ENCODE measurements around the gene KCNJ3. TPM values are rescaled to one million over a fixed set of nuclear protein-coding genes. Genes with fewer than 3 reads are reported as not detected.

The KCNJ3 gene
- total and polyA plus RNA-seq, 2 of the 13 experiments (the other 11 are each of a cell fraction or from before 2014, with no cell fraction given): not detected

DNA sequence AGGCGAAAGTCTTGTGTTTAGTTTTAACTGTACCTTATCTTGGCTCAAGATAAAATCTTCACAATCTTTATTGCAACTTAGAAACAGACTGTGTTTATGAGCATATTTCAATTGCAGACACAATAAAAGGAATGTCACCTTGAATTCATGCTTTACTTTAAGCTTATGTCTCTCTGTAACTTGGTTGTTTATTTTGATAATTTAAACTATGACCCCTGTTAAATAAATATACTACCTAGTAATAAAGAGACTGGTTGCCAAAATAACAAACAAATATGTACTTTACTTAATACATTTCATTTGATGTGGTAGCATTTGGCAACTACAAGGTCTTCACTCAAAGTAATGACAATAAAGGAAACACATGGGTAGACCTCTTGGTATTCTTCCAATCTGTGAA lies 202.6 kb downstream of the KCNJ3 start:
- no peak overlapping the region for H3K9ac ChIP-seq (ENCODE audit: insufficient read depth, low read depth, low read length)
- ChIA-PET CTCF (ENCODE audit: low intra/inter-chr PET ratio, low total read pairs) (no interaction called here), POLR2A (no interaction called here)
- 8% methylated on average over 1 of the region's 1 CpG for WGBS (ENCODE audit: low lambda C conversion rate)
- FAIRE-seq: no peak
- BruUV-seq (replicated peaks): no TSS peak
- H3K4me1 ChIP-seq (ENCODE audit: insufficient read depth, low read length): no peaks in the 10 kb centered on the region
- in situ Hi-C loops (cut with HindIII; ENCODE audit: extremely low pct_ligation_motif_present, low pct_unique_long_range_greater_than_20kb): no loop called here
- TF ChIP-seq GLI4 (CRISPR knock-in tag; IDR thresholded peaks at IDR 0.05; ENCODE audit: borderline replicate concordance) (no peak), ARID2 (CRISPR knock-in tag; IDR thresholded peaks at IDR 0.05; ENCODE audit: borderline replicate concordance) (no peak), NCOR1 (IDR thresholded peaks at IDR 0.05; ENCODE audit: borderline replicate concordance, low read length) (no peak), HNF4G (IDR thresholded peaks at IDR 0.05; ENCODE audit: borderline replicate concordance, low read depth, low read length) (no peak), HNF4G (CRISPR knock-in tag; IDR thresholded peaks at IDR 0.05; ENCODE audit: borderline replicate concordance, low read depth) (no peak), MIER3 (CRISPR knock-in tag; IDR thresholded peaks at IDR 0.05; ENCODE audit: borderline replicate concordance) (no peak), TOE1 (CRISPR knock-in tag; IDR thresholded peaks at IDR 0.05) (no peak)
- TF ChIP-seq, protein P1, sequence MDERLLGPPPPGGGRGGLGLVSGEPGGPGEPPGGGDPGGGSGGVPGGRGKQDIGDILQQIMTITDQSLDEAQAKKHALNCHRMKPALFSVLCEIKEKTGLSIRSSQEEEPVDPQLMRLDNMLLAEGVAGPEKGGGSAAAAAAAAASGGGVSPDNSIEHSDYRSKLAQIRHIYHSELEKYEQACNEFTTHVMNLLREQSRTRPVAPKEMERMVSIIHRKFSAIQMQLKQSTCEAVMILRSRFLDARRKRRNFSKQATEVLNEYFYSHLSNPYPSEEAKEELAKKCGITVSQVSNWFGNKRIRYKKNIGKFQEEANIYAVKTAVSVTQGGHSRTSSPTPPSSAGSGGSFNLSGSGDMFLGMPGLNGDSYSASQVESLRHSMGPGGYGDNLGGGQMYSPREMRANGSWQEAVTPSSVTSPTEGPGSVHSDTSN (CRISPR knock-in tag; IDR thresholded peaks at IDR 0.05): no peak
- no peak for DNase-seq (ENCODE audit: low spot score)
- H3K4me2 ChIP-seq (ENCODE audit: low read depth, low read length): no peak overlapping the region
- intact Hi-C loops (cut with micrococcal nuclease; ENCODE audit: unreplicated experiment): no loop called here
- H4K20me1 ChIP-seq (ENCODE audit: insufficient read depth, low read length): no peaks in the 10 kb centered on the region
- H3K27me3 ChIP-seq (ENCODE audit: control insufficient read depth in 1 of 2, insufficient read depth in 2 of 2, low read length in 2 of 2): no peaks in the 10 kb centered on the region
- no peaks in the 10 kb centered on the region for H3K79me2 ChIP-seq (ENCODE audit: insufficient read depth, low read length)
- H3K9me3 ChIP-seq (ENCODE audit: low read length): no peaks in the 10 kb centered on the region
- no peak overlapping the region for H3K27ac ChIP-seq (ENCODE audit: extremely low read length, insufficient read depth, low read length)
- H3K36me3 ChIP-seq (replicated peaks in 1 of 2; ENCODE audit: control insufficient read depth in 1 of 2, insufficient read depth in 2 of 2, low read length in 2 of 2): no peaks in the 10 kb centered on the region
- ATAC-seq: no peak
- H2AFZ ChIP-seq (ENCODE audit: low read length): no peak overlapping the region
- H3K4me3 ChIP-seq (replicated peaks in 1 of 3; ENCODE audit: insufficient read depth in 1 of 3, low read depth in 2 of 3, low read length in 3 of 3): no peak overlapping the region
